WTC11 (cell line): ENCODE measurements around the gene SPRR2D. TPM values are rescaled to one million over a fixed set of nuclear protein-coding genes. Genes with fewer than 3 reads are reported as not detected.

ENCODE experiments used
- ATAC-seq: fragments of 200-7000 bp; cut with Tn5 transposase; 2 replicates; pipeline ENCODE4 v1.10.0; 2021; ENCODE audit warnings: mild to moderate bottlenecking, moderate library complexity
- CTCF ChIA-PET: fragments of 300-600 bp; sonication (Branson Sonifier 250); formaldehyde crosslinking; loops from one replicate; lab custom pipeline; 2021; ENCODE audit warnings: antibody characterized with exemption; lab: Charles Lee
- POLR2A ChIA-PET: fragments of 350-600 bp; sonication (Branson Sonifier 250); formaldehyde crosslinking; loops from one replicate; lab custom pipeline; 2021; ENCODE audit warnings: antibody characterized with exemption; lab: Charles Lee
- DNase-seq: peaks from one replicate; pipeline ENCODE4 v3.0.0; 2021; ENCODE audit warnings: low spot score
- H3K27ac Mint-ChIP-seq: 2 replicates; pipeline ENCODE4 v1.8.0; 2021; ENCODE audit warnings: mixed read lengths
- H3K27me3 Mint-ChIP-seq: 2 replicates; pipeline ENCODE4 v1.8.0; 2021; ENCODE audit warnings: low read depth, mild to moderate bottlenecking, moderate library complexity, mixed read lengths
- H3K36me3 Mint-ChIP-seq: 2 replicates; pipeline ENCODE4 v1.8.0; 2021; ENCODE audit warnings: mixed read lengths
- H3K4me1 Mint-ChIP-seq: 2 replicates; pipeline ENCODE4 v1.8.0; 2022; ENCODE audit warnings: mixed read lengths
- H3K4me3 Mint-ChIP-seq: 2 replicates; pipeline ENCODE4 v1.8.0; 2021; ENCODE audit warnings: mild to moderate bottlenecking, moderate library complexity, mixed read lengths
- H3K9me3 Mint-ChIP-seq: 2 replicates; pipeline ENCODE4 v1.8.0; 2021; ENCODE audit warnings: mixed read lengths
- ATF1 ChIP-seq: sonication (generic); formaldehyde crosslinking; IDR thresholded peaks from 2 replicates; pipeline ENCODE4 v1.8.1; 2023; ENCODE audit warnings: mild to moderate bottlenecking, moderate library complexity, missing genetic modification reagents
- CREB1 ChIP-seq: sonication (generic); formaldehyde crosslinking; IDR thresholded peaks from 2 replicates; pipeline ENCODE4 v1.8.0; 2023; ENCODE audit warnings: mild to moderate bottlenecking, missing genetic modification reagents
- ETV6 ChIP-seq: sonication (generic); formaldehyde crosslinking; IDR thresholded peaks from 2 replicates; pipeline ENCODE4 v1.8.1; 2022; ENCODE audit warnings: mild to moderate bottlenecking, missing genetic modification reagents
- GABPB1 ChIP-seq: sonication (generic); formaldehyde crosslinking; IDR thresholded peaks from 2 replicates; pipeline ENCODE4 v1.8.1; 2023; ENCODE audit warnings: mild to moderate bottlenecking, missing genetic modification reagents
- HMGA2 ChIP-seq: fragments of 250-450 bp; sonication (Bioruptor Pico); IDR thresholded peaks from 2 replicates; pipeline ENCODE4 v1.4.0; 2021; ENCODE audit warnings: mild to moderate bottlenecking, moderate library complexity
- JAZF1 ChIP-seq: fragments of 250-450 bp; sonication (Bioruptor Pico); IDR thresholded peaks from 2 replicates; pipeline ENCODE4 v1.9.0; 2021; ENCODE audit warnings: moderate library complexity, mild to moderate bottlenecking, inconsistent platforms
- JUN ChIP-seq: sonication (generic); formaldehyde crosslinking; IDR thresholded peaks from 2 replicates; pipeline ENCODE4 v1.8.0; 2023; ENCODE audit warnings: mild to moderate bottlenecking, missing genetic modification reagents
- SMAD3 ChIP-seq: sonication (generic); formaldehyde crosslinking; IDR thresholded peaks from 2 replicates; pipeline ENCODE4 v1.8.0; 2022; ENCODE audit warnings: missing genetic modification reagents, mild to moderate bottlenecking, borderline replicate concordance
- ZNF219 ChIP-seq: sonication (generic); formaldehyde crosslinking; IDR thresholded peaks from 2 replicates; pipeline ENCODE4 v1.8.0; 2023; ENCODE audit warnings: missing genetic modification reagents, mild to moderate bottlenecking, borderline replicate concordance
- ZNF263 ChIP-seq: sonication (generic); formaldehyde crosslinking; IDR thresholded peaks from 2 replicates; pipeline ENCODE4 v1.8.1; 2022; ENCODE audit warnings: low read depth, mild to moderate bottlenecking, moderate library complexity, missing genetic modification reagents
- ZNF423 ChIP-seq: fragments of 250-450 bp; sonication (Bioruptor Pico); IDR thresholded peaks from 2 replicates; pipeline ENCODE4 v2.1.2; 2022; ENCODE audit warnings: mild to moderate bottlenecking, moderate library complexity
- total RNA-seq: library from RNA; stranded (reverse); gene quantifications from 3 replicates; pipeline ENCODE4 v1.2.3, GENCODE V29; 2021
- TF ChIP-seq, protein P1 (sequence below): sonication (generic); formaldehyde crosslinking; IDR thresholded peaks from 2 replicates; pipeline ENCODE4 v1.8.1; 2023; ENCODE audit warnings: mild to moderate bottlenecking, moderate library complexity, missing genetic modification reagents
- TF ChIP-seq, protein P2 (sequence below): fragments of 250-450 bp; sonication (Bioruptor Pico); IDR thresholded peaks from 2 replicates; pipeline ENCODE4 v1.9.0; 2021; ENCODE audit warnings: mild to moderate bottlenecking
- TF ChIP-seq, protein P3 (sequence below): sonication (generic); formaldehyde crosslinking; IDR thresholded peaks from 2 replicates; pipeline ENCODE4 v1.8.1; 2023; ENCODE audit warnings: mild to moderate bottlenecking, missing genetic modification reagents
- TF ChIP-seq, protein P4 (sequence below): sonication (generic); formaldehyde crosslinking; IDR thresholded peaks from 2 replicates; pipeline ENCODE4 v1.8.1; 2023; ENCODE audit warnings: mild to moderate bottlenecking, missing genetic modification reagents, moderate library complexity
- TF ChIP-seq, protein P5 (sequence below): sonication (generic); formaldehyde crosslinking; IDR thresholded peaks from 2 replicates; pipeline ENCODE4 v1.8.0; 2022; ENCODE audit warnings: mild to moderate bottlenecking, missing genetic modification reagents
- TF ChIP-seq, protein P6 (sequence below): sonication (generic); formaldehyde crosslinking; IDR thresholded peaks from 2 replicates; pipeline ENCODE4 v1.8.1; 2023; ENCODE audit warnings: mild to moderate bottlenecking, missing genetic modification reagents, moderate library complexity

The SPRR2D gene
- total RNA-seq, 1 experiment from 2014 or later, result not detected

DNA sequence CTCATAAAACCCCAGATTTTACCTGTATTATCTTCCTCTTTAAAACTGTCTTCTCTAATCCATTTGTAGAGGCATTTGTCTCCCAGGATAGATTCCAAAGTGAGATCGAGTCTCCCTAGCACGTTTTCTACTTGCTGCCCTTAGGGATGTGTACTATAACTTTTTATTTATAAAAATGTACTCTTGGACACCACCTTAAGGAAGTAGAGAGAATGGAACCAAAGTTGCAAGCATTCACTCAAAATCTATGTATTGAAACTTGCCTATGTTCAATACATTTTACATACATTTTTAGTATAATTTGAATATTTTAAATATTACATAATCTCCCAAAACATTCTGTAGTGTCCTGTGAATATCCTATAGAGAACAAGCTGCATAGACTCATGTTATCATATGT, 17.2 kb upstream of the SPRR2D start:
- ChIA-PET POLR2A (no interaction called here), CTCF (interaction anchor here (1.5 kb wide), 1 partner anchor 97 kb away, joined by 4 read pairs; no protein-coding TSS in a partner anchor)
- TF ChIP-seq ATF1 (CRISPR knock-in tag) (no peak), ZNF263 (CRISPR knock-in tag) (no peak), JAZF1 (CRISPR knock-in tag) (no peak), ZNF423 (CRISPR knock-in tag) (no peak), JUN (CRISPR knock-in tag) (no peak), ZNF219 (no peak), GABPB1 (CRISPR knock-in tag) (no peak), HMGA2 (CRISPR knock-in tag) (no peak), CREB1 (CRISPR knock-in tag) (no peak), ETV6 (CRISPR knock-in tag) (no peak), SMAD3 (CRISPR knock-in tag) (no peak)
- TF ChIP-seq, protein P1, sequence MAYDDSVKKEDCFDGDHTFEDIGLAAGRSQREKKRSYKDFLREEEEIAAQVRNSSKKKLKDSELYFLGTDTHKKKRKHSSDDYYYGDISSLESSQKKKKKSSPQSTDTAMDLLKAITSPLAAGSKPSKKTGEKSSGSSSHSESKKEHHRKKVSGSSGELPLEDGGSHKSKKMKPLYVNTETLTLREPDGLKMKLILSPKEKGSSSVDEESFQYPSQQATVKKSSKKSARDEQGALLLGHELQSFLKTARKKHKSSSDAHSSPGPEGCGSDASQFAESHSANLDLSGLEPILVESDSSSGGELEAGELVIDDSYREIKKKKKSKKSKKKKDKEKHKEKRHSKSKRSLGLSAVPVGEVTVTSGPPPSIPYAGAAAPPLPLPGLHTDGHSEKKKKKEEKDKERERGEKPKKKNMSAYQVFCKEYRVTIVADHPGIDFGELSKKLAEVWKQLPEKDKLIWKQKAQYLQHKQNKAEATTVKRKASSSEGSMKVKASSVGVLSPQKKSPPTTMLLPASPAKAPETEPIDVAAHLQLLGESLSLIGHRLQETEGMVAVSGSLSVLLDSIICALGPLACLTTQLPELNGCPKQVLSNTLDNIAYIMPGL (CRISPR knock-in tag), result no peak
- TF ChIP-seq, protein P2, sequence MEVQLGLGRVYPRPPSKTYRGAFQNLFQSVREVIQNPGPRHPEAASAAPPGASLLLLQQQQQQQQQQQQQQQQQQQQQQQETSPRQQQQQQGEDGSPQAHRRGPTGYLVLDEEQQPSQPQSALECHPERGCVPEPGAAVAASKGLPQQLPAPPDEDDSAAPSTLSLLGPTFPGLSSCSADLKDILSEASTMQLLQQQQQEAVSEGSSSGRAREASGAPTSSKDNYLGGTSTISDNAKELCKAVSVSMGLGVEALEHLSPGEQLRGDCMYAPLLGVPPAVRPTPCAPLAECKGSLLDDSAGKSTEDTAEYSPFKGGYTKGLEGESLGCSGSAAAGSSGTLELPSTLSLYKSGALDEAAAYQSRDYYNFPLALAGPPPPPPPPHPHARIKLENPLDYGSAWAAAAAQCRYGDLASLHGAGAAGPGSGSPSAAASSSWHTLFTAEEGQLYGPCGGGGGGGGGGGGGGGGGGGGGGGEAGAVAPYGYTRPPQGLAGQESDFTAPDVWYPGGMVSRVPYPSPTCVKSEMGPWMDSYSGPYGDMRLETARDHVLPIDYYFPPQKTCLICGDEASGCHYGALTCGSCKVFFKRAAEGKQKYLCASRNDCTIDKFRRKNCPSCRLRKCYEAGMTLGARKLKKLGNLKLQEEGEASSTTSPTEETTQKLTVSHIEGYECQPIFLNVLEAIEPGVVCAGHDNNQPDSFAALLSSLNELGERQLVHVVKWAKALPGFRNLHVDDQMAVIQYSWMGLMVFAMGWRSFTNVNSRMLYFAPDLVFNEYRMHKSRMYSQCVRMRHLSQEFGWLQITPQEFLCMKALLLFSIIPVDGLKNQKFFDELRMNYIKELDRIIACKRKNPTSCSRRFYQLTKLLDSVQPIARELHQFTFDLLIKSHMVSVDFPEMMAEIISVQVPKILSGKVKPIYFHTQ (CRISPR knock-in tag), result no peak
- TF ChIP-seq, protein P3, sequence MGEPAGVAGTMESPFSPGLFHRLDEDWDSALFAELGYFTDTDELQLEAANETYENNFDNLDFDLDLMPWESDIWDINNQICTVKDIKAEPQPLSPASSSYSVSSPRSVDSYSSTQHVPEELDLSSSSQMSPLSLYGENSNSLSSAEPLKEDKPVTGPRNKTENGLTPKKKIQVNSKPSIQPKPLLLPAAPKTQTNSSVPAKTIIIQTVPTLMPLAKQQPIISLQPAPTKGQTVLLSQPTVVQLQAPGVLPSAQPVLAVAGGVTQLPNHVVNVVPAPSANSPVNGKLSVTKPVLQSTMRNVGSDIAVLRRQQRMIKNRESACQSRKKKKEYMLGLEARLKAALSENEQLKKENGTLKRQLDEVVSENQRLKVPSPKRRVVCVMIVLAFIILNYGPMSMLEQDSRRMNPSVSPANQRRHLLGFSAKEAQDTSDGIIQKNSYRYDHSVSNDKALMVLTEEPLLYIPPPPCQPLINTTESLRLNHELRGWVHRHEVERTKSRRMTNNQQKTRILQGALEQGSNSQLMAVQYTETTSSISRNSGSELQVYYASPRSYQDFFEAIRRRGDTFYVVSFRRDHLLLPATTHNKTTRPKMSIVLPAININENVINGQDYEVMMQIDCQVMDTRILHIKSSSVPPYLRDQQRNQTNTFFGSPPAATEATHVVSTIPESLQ (CRISPR knock-in tag), result no peak
- TF ChIP-seq, protein P4, sequence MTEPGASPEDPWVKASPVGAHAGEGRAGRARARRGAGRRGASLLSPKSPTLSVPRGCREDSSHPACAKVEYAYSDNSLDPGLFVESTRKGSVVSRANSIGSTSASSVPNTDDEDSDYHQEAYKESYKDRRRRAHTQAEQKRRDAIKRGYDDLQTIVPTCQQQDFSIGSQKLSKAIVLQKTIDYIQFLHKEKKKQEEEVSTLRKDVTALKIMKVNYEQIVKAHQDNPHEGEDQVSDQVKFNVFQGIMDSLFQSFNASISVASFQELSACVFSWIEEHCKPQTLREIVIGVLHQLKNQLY (CRISPR knock-in tag), result no peak
- TF ChIP-seq, protein P5, sequence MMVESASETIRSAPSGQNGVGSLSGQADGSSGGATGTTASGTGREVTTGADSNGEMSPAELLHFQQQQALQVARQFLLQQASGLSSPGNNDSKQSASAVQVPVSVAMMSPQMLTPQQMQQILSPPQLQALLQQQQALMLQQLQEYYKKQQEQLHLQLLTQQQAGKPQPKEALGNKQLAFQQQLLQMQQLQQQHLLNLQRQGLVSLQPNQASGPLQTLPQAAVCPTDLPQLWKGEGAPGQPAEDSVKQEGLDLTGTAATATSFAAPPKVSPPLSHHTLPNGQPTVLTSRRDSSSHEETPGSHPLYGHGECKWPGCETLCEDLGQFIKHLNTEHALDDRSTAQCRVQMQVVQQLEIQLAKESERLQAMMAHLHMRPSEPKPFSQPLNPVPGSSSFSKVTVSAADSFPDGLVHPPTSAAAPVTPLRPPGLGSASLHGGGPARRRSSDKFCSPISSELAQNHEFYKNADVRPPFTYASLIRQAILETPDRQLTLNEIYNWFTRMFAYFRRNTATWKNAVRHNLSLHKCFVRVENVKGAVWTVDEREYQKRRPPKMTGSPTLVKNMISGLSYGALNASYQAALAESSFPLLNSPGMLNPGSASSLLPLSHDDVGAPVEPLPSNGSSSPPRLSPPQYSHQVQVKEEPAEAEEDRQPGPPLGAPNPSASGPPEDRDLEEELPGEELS (CRISPR knock-in tag), result no peak
- TF ChIP-seq, protein P6, sequence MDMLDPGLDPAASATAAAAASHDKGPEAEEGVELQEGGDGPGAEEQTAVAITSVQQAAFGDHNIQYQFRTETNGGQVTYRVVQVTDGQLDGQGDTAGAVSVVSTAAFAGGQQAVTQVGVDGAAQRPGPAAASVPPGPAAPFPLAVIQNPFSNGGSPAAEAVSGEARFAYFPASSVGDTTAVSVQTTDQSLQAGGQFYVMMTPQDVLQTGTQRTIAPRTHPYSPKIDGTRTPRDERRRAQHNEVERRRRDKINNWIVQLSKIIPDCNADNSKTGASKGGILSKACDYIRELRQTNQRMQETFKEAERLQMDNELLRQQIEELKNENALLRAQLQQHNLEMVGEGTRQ (CRISPR knock-in tag), result no peak
- Mint-ChIP-seq H3K4me1 (no peaks in the 10 kb centered on the region), H3K36me3 (no peaks in the 10 kb centered on the region), H3K27ac (no peak overlapping the region), H3K9me3 (0 out of 2 replicates have a peak, but pooled peaks cover 5% of the 10 kb centered on the region), H3K4me3 (no peak overlapping the region), H3K27me3 (no peaks in the 10 kb centered on the region)
- DNase-seq (no peak), ATAC-seq (no peak)
